HepG2 (cell line): ENCODE measurements around the gene SGSM1. TPM values are rescaled to one million over a fixed set of nuclear protein-coding genes. Genes with fewer than 3 reads are reported as not detected.

Source experiments
- KDM5A ChIP-seq: fragments of 200-600 bp; sonication (generic); IDR thresholded peaks from 2 replicates; pipeline ENCODE4 v1.7.0; 2018; ENCODE audit warnings: antibody characterized with exemption, mild to moderate bottlenecking, low read length, borderline replicate concordance
- MAFF ChIP-seq: IDR thresholded peaks from 2 replicates; pipeline ENCODE4 v1.6.1; 2011; ENCODE audit warnings: low read depth, low read length, improper control_type of control experiment
- ZSCAN12 ChIP-seq: sonication (generic); formaldehyde crosslinking; IDR thresholded peaks from 2 replicates; pipeline ENCODE4 v1.9.0; 2021; ENCODE audit warnings: mild to moderate bottlenecking, missing genetic modification reagents
- polyA plus RNA-seq, 8 experiments: library from polyadenylated mRNA; depleted of rRNA in 3 of 8; stranded (reverse) in 7 of 8; unstranded in 1 of 8; fragments of >200 nt; fragmentation: Illumina TruSeq in 4 of 8; extraction: Trizol in 4 of 8; gene quantifications; 2 replicates each; pipeline versions ENCODE4 v1.2.1 to v1.2.3, GENCODE V29; 2011 to 2016; ENCODE audit warnings: low read depth in 4 of 8, missing spikeins in 1 of 8, mixed read lengths in 1 of 8; ENCODE audit not compliant: insufficient read depth in 1 of 8
- total RNA-seq, 5 experiments: library from RNA; depleted of rRNA; stranded (reverse); fragments of >200 nt; fragmentation: Illumina TruSeq; extraction: Trizol; gene quantifications; 2 replicates each; pipeline ENCODE4 v1.2.3, GENCODE V29; 2016; ENCODE audit warnings: low read depth in 1 of 5
- TF ChIP-seq, protein P1 (sequence below), 2 experiments: fragments of 450-650 bp in 1 of 2; sonication (generic) in 1 of 2; formaldehyde crosslinking in 1 of 2; IDR thresholded peaks; 2 replicates each; pipeline versions ENCODE4 v1.6.1 to v1.8.0; 2016 to 2022; ENCODE audit warnings: antibody characterized with exemption in 1 of 2, mild to moderate bottlenecking in 1 of 2, missing genetic modification reagents in 1 of 2
- TF ChIP-seq, protein P2 (sequence below): IDR thresholded peaks from 2 replicates; pipeline ENCODE4 v1.6.1; 2016; ENCODE audit warnings: low read depth, missing genetic modification reagents, missing compliant biosample characterization

Gene SGSM1
- total and polyA plus RNA-seq, 2 of the 13 experiments (the other 11 are each of a cell fraction or from before 2014, with no cell fraction given), result 0.07 TPM; not detected in 1

DNA sequence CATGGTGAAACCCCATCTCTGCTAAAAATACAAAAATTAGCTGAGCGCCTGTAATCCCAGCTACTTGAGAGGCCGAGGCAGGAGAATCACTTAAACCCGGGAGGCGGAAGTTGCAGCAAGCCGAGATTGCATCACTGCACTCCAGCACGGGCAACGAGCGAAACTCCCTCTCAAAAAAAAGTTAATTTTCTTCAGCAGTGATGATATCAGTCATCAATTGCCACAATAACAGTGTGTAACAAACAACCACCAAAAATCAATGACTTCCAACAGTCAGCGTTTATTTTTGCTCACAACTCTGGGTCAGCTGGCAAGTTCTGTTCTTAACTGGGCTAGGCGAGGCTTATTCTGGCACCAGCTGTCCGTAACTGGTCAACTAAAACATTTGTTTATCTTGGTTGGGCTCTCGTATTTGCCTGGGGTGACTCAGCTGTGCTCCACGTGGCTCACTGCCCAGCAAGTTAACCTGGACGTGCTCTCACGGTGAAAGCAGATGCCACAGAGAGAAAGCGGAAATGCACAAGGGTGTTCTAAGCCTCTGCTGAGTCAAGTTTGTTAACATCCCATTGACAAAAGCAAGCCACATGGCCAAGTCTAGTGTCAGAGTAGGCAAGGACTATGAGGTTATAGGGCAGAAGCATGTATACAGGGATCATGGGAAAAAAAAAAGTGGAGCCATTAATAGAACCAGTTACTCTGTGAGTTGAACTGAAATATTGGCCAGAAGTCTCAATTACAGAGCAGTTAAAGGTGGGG is 88.4 kb downstream of the SGSM1 start (continued):
- TF ChIP-seq MAFF (peak; percentile 67), KDM5A (no peak), ZSCAN12 (CRISPR knock-in tag) (no peak)
- TF ChIP-seq, protein P1, sequence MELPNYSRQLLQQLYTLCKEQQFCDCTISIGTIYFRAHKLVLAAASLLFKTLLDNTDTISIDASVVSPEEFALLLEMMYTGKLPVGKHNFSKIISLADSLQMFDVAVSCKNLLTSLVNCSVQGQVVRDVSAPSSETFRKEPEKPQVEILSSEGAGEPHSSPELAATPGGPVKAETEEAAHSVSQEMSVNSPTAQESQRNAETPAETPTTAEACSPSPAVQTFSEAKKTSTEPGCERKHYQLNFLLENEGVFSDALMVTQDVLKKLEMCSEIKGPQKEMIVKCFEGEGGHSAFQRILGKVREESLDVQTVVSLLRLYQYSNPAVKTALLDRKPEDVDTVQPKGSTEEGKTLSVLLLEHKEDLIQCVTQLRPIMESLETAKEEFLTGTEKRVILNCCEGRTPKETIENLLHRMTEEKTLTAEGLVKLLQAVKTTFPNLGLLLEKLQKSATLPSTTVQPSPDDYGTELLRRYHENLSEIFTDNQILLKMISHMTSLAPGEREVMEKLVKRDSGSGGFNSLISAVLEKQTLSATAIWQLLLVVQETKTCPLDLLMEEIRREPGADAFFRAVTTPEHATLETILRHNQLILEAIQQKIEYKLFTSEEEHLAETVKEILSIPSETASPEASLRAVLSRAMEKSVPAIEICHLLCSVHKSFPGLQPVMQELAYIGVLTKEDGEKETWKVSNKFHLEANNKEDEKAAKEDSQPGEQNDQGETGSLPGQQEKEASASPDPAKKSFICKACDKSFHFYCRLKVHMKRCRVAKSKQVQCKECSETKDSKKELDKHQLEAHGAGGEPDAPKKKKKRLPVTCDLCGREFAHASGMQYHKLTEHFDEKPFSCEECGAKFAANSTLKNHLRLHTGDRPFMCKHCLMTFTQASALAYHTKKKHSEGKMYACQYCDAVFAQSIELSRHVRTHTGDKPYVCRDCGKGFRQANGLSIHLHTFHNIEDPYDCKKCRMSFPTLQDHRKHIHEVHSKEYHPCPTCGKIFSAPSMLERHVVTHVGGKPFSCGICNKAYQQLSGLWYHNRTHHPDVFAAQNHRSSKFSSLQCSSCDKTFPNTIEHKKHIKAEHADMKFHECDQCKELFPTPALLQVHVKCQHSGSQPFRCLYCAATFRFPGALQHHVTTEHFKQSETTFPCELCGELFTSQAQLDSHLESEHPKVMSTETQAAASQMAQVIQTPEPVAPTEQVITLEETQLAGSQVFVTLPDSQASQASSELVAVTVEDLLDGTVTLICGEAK (IDR thresholded peaks at IDR 0.05), result no peak
- TF ChIP-seq, protein P1 (CRISPR knock-in tag; IDR thresholded peaks at IDR 0.05), result peak; percentile 56; the same call in 1 of the 2 replicates
- TF ChIP-seq, protein P2, sequence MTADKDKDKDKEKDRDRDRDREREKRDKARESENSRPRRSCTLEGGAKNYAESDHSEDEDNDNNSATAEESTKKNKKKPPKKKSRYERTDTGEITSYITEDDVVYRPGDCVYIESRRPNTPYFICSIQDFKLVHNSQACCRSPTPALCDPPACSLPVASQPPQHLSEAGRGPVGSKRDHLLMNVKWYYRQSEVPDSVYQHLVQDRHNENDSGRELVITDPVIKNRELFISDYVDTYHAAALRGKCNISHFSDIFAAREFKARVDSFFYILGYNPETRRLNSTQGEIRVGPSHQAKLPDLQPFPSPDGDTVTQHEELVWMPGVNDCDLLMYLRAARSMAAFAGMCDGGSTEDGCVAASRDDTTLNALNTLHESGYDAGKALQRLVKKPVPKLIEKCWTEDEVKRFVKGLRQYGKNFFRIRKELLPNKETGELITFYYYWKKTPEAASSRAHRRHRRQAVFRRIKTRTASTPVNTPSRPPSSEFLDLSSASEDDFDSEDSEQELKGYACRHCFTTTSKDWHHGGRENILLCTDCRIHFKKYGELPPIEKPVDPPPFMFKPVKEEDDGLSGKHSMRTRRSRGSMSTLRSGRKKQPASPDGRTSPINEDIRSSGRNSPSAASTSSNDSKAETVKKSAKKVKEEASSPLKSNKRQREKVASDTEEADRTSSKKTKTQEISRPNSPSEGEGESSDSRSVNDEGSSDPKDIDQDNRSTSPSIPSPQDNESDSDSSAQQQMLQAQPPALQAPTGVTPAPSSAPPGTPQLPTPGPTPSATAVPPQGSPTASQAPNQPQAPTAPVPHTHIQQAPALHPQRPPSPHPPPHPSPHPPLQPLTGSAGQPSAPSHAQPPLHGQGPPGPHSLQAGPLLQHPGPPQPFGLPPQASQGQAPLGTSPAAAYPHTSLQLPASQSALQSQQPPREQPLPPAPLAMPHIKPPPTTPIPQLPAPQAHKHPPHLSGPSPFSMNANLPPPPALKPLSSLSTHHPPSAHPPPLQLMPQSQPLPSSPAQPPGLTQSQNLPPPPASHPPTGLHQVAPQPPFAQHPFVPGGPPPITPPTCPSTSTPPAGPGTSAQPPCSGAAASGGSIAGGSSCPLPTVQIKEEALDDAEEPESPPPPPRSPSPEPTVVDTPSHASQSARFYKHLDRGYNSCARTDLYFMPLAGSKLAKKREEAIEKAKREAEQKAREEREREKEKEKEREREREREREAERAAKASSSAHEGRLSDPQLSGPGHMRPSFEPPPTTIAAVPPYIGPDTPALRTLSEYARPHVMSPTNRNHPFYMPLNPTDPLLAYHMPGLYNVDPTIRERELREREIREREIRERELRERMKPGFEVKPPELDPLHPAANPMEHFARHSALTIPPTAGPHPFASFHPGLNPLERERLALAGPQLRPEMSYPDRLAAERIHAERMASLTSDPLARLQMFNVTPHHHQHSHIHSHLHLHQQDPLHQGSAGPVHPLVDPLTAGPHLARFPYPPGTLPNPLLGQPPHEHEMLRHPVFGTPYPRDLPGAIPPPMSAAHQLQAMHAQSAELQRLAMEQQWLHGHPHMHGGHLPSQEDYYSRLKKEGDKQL (CRISPR knock-in tag), result peak; percentile 19; the same call in 1 of the 2 replicates
